D721Med (cell line): ENCODE measurements around the gene PTGFR.

Experiments
- DNase-seq: peaks from one replicate; pipeline ENCODE4 v3.0.0; 2011; ENCODE audit warnings: low spot score; ENCODE audit not compliant: insufficient read length
- FAIRE-seq: peaks from 2 replicates; lab custom pipeline; 2011; peaks lifted over from hg19 to GRCh38; lab: Jason Lieb, UNC
- CTCF ChIP-seq: IDR thresholded peaks from 2 replicates; pipeline ENCODE4 v1.5.1; 2012; ENCODE audit warnings: mild to moderate bottlenecking, control low read depth; ENCODE audit not compliant: insufficient read depth; ENCODE audit errors: missing control alignments

PTGFR gene

GRCh38 chr1:78492386-78492950, 1.7 kb downstream of the PTGFR start:
- FAIRE-seq (no peak), DNase-seq (no peak)
- no peak for TF ChIP-seq CTCF

GRCh38 chr1:78493451-78493850, 2.7 kb downstream of the PTGFR start:
- no peak for TF ChIP-seq CTCF
- DNase-seq (no peak), FAIRE-seq (no peak)

GRCh38 chr1:78497201-78497600, 6.4 kb downstream of the PTGFR start:
- FAIRE-seq (no peak), DNase-seq (no peak)
- TF ChIP-seq CTCF, result no peak

GRCh38 chr1:78500529-78500928, 9.8 kb downstream of the PTGFR start:
- TF ChIP-seq CTCF, result no peak
- FAIRE-seq, result no peak
- no peak for DNase-seq

GRCh38 chr1:78501203-78501602, 10.4 kb downstream of the PTGFR start:
- DNase-seq (no peak), FAIRE-seq (no peak)
- no peak for TF ChIP-seq CTCF

- no peak for DNase-seq
- TF ChIP-seq CTCF, result no peak
- no peak for FAIRE-seq
These were observed 20.6 kb downstream of the PTGFR start for GRCh38 chr1:78511334-78511733.

GRCh38 chr1:78516716-78517115, 25.9 kb downstream of the PTGFR start:
- no peak for FAIRE-seq
- DNase-seq, result no peak
- no peak for TF ChIP-seq CTCF
